ENCODE measurements around the gene DES. TPM values are rescaled to one million over a fixed set of nuclear protein-coding genes. Genes with fewer than 3 reads are reported as not detected.

DES gene
- total RNA-seq, 1 experiment from 2014 or later = not detected

- Histone ChIP-seq H3K4me3 (ENCODE audit: low read depth, low read length) (no peak overlapping the region), H3K4me1 (peaks cover 10% of the 10 kb centered on the region), H3K9me3 (no peaks in the 10 kb centered on the region), H3K27me3 (replicated peaks; ENCODE audit: control insufficient read depth, insufficient read depth, low read length) (no peaks in the 10 kb centered on the region), H3K36me3 (ENCODE audit: control insufficient read depth, insufficient read depth, low read length) (no peaks in the 10 kb centered on the region)
- CTCF ChIA-PET = interaction anchor here (0.6 kb wide), 1 partner anchor 354 kb away, joined by 3 read pairs; no protein-coding TSS in a partner anchor
- Mint-ChIP-seq H3K36me3 (ENCODE audit: insufficient read depth, unreplicated experiment) (no peaks in the 10 kb centered on the region), H3K27ac (ENCODE audit: unreplicated experiment) (no peak overlapping the region), H3K27me3 (ENCODE audit: insufficient read depth, unreplicated experiment) (no peaks in the 10 kb centered on the region), H3K9me3 (ENCODE audit: unreplicated experiment) (no peaks in the 10 kb centered on the region), H3K4me1 (ENCODE audit: low read depth, unreplicated experiment) (no peaks in the 10 kb centered on the region), H3K4me3 (ENCODE audit: unreplicated experiment) (no peak overlapping the region)
- POLR2A ChIA-PET = no interaction called here
- TF ChIP-seq, protein P1, sequence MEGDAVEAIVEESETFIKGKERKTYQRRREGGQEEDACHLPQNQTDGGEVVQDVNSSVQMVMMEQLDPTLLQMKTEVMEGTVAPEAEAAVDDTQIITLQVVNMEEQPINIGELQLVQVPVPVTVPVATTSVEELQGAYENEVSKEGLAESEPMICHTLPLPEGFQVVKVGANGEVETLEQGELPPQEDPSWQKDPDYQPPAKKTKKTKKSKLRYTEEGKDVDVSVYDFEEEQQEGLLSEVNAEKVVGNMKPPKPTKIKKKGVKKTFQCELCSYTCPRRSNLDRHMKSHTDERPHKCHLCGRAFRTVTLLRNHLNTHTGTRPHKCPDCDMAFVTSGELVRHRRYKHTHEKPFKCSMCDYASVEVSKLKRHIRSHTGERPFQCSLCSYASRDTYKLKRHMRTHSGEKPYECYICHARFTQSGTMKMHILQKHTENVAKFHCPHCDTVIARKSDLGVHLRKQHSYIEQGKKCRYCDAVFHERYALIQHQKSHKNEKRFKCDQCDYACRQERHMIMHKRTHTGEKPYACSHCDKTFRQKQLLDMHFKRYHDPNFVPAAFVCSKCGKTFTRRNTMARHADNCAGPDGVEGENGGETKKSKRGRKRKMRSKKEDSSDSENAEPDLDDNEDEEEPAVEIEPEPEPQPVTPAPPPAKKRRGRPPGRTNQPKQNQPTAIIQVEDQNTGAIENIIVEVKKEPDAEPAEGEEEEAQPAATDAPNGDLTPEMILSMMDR (IDR thresholded peaks at IDR 0.05; ENCODE audit: insufficient read depth in 1 of 2, low read depth in 1 of 2, low read length in 1 of 2, severe bottlenecking in 1 of 2, unreplicated experiment in 1 of 2) = no peak
- no peak for DNase-seq
- BruUV-seq (replicated peaks) = no TSS peak
- intact Hi-C loops (cut with micrococcal nuclease; ENCODE audit: unreplicated experiment) = loop anchor here (5.0 kb wide), 1 partner anchor 57 kb away; the partner anchor contains the start of gene DNPEP
Measured at GRCh38 chr2:219444566-219445091, 26.5 kb downstream of the DES start.

- no peak overlapping the region for H3K27ac Mint-ChIP-seq (ENCODE audit: unreplicated experiment)
- no peak overlapping the region for H3K4me3 Mint-ChIP-seq (ENCODE audit: unreplicated experiment)
- Histone ChIP-seq H3K36me3 (ENCODE audit: control insufficient read depth, insufficient read depth, low read length) (no peaks in the 10 kb centered on the region), H3K27me3 (replicated peaks; ENCODE audit: control insufficient read depth, insufficient read depth, low read length) (no peaks in the 10 kb centered on the region), H3K9me3 (no peaks in the 10 kb centered on the region), H3K4me1 (peaks cover 10% of the 10 kb centered on the region), H3K4me3 (ENCODE audit: low read depth, low read length) (no peak overlapping the region)
- H3K27me3 Mint-ChIP-seq (ENCODE audit: insufficient read depth, unreplicated experiment) = no peaks in the 10 kb centered on the region
- no peaks in the 10 kb centered on the region for H3K4me1 Mint-ChIP-seq (ENCODE audit: low read depth, unreplicated experiment)
- DNase-seq = no peak
- no peaks in the 10 kb centered on the region for H3K9me3 Mint-ChIP-seq (ENCODE audit: unreplicated experiment)
- CTCF ChIA-PET = interaction anchor here (0.6 kb wide), 1 partner anchor 355 kb away, joined by 3 read pairs; no protein-coding TSS in a partner anchor
- BruUV-seq (replicated peaks) = no TSS peak
- intact Hi-C loops (cut with micrococcal nuclease; ENCODE audit: unreplicated experiment) = no loop called here
- POLR2A ChIA-PET = no interaction called here
- H3K36me3 Mint-ChIP-seq (ENCODE audit: insufficient read depth, unreplicated experiment) = no peaks in the 10 kb centered on the region
- TF ChIP-seq, protein P1 (IDR thresholded peaks at IDR 0.05; ENCODE audit: insufficient read depth in 1 of 2, low read depth in 1 of 2, low read length in 1 of 2, severe bottlenecking in 1 of 2, unreplicated experiment in 1 of 2) = no peak
Measured at GRCh38 chr2:219445220-219445640, 27.1 kb downstream of the DES start.

- Histone ChIP-seq H3K36me3 (ENCODE audit: control insufficient read depth, insufficient read depth, low read length) (no peaks in the 10 kb centered on the region), H3K4me1 (peaks cover 7% of the 10 kb centered on the region), H3K27me3 (replicated peaks; ENCODE audit: control insufficient read depth, insufficient read depth, low read length) (no peaks in the 10 kb centered on the region), H3K9me3 (no peaks in the 10 kb centered on the region), H3K4me3 (ENCODE audit: low read depth, low read length) (no peak overlapping the region)
- no peak overlapping the region for H3K27ac Mint-ChIP-seq (ENCODE audit: unreplicated experiment)
- CTCF ChIA-PET = no interaction called here
- no peaks in the 10 kb centered on the region for H3K36me3 Mint-ChIP-seq (ENCODE audit: insufficient read depth, unreplicated experiment)
- H3K4me3 Mint-ChIP-seq (ENCODE audit: unreplicated experiment) = no peak overlapping the region
- no TSS peak for BruUV-seq (replicated peaks)
- intact Hi-C loops (cut with micrococcal nuclease; ENCODE audit: unreplicated experiment) = no loop called here
- no peaks in the 10 kb centered on the region for H3K9me3 Mint-ChIP-seq (ENCODE audit: unreplicated experiment)
- no peak for DNase-seq
- POLR2A ChIA-PET = no interaction called here
- H3K27me3 Mint-ChIP-seq (ENCODE audit: insufficient read depth, unreplicated experiment) = no peaks in the 10 kb centered on the region
- no peaks in the 10 kb centered on the region for H3K4me1 Mint-ChIP-seq (ENCODE audit: low read depth, unreplicated experiment)
- TF ChIP-seq, protein P1 (IDR thresholded peaks at IDR 0.05; ENCODE audit: insufficient read depth in 1 of 2, low read depth in 1 of 2, low read length in 1 of 2, severe bottlenecking in 1 of 2, unreplicated experiment in 1 of 2) = no peak
Measured at GRCh38 chr2:219446101-219446504, 27.9 kb downstream of the DES start.
